Measurements from ENCODE around the gene NFATC1.
"Not testable (repeated sequence)": the region's sequence is repeated elsewhere in the genome, so short reads cannot be mapped to it uniquely, and the experiment has no call there.

Gene NFATC1

GRCh38 chr18:79489051-79489898, 93.5 kb downstream of the NFATC1 start:
- DNase-seq (ENCODE audit: low read depth in 2 of 2), result no peak

GRCh38 chr18:79489899-79490625, 94.3 kb downstream of the NFATC1 start:
- no peak for DNase-seq (ENCODE audit: low read depth in 2 of 2)

DNA sequence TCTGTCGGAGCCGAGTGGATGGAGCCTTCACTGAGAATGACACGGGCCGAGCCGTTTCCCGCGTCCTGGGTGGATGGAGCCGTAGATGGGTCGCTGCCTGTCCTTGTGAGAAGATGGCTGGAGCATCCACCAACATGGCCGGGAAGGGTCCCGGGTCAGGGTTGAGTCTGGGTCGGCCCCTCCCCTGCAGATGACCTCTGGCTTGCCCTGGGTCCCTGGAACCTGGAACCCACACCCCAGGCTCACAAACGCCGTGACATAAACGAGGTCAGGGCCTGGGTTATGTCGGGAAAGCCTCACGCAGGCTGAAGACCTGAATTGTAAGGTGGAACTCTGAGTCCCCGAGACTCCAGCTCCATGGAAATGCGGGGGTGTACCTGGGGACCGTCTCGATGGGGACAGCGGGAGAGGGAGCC, 94.9 kb downstream of the NFATC1 start:
- no peak for DNase-seq (ENCODE audit: low read depth in 2 of 2)

- no peak for DNase-seq (ENCODE audit: low read depth in 2 of 2)
These were observed 95.4 kb downstream of the NFATC1 start for GRCh38 chr18:79491081-79491551.

DNA sequence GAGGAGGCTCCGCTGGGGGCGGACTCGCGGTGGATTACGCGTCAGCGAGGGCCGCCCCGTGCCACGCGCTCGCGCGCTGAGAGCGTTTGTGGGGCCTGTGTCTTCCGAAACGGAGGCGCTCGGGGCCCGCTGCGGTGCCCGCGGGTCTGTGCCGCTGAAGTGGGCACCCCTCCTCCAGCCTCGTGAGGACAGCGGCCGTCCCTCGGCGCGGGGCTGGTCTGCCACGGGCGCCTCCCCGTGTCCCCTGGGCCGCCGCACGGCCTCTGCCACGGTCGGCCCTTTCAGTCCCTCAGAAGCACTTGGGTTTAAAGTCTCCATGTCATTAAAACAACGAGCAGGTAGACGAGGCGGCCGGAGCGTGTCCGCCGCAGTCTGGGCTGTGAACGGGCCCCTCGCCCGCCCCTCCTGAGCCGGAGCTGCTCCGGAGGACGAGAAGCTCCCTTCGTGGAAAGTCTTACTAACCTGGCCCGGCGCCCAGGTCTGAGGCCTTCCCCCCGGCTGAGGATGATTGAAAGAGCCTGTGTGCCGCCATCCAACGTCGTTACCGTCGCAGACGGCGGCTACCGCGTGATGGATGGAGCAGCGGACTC, 97.6 kb downstream of the NFATC1 start:
- no peak for DNase-seq (ENCODE audit: low read depth in 2 of 2)

DNA sequence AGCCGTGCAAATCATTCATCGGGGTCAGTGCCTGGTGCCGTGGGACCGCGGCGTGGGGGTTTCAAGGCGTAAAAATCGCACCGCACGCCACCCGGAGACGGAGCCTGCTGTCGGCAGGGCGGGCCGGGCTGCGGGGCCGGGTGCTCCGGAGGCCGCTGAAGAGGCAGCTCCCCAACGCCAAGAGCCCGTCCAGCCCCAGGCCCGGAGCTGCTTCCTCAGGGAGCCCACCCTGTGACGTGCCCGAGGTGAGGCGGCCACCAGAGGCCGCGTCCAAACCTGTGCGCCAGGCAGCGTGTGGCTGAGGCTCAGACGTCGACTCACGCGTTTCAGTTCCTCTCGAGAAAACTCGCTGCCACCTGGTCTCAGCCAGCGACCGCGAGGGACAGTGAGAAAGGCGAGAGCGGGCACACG, 98.1 kb downstream of the NFATC1 start:
- DNase-seq (ENCODE audit: low read depth in 2 of 2), result no peak

DNA sequence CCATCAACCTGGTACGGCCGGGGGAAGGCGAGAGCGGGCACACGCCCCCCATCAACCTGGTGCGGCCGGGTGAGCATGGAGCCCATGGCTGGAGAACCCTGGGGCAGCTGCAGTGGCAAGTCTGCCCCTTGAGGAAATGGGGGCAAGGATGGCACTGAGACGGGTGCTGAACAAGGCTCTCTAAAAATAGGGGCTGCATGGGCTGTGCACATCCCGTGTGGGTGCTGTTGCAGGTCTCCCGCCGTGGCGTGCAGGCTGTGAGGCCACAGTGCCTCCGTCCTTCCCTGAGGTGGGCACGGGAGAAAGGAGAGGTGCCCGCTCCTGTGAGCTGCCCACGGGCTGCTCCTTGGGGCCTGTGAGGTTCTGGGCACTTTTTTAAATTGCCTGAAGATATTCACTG, 99.2 kb downstream of the NFATC1 start:
- DNase-seq (ENCODE audit: low read depth in 2 of 2), result no peak

DNA sequence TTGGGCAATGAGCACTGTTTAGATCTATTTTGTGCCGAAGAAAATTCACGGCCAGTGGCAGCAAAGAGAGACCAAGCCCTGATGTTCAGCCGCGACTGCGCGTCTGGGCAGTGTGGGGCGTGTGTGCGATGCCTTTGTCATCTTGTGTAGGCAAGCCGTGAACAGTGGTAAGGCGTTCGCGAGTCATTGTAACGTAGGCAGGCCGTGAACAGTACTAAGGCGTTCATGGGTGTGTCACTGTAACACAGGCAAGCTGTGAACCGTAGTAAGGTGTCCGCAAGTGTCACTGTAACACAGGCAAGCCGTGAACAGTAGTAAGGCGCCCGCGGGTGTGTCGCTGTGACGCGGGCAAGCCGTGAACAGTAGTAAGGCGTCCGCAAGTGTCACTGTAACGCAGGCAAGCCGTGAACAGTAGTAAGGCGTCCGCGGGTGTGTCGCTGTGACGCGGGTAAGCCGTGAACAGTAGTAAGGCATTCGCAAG, 99.9 kb downstream of the NFATC1 start:
- no peak for DNase-seq (ENCODE audit: low read depth in 2 of 2)

- no peak for DNase-seq (ENCODE audit: low read depth in 2 of 2)
These were observed 100.7 kb downstream of the NFATC1 start for GRCh38 chr18:79496237-79496977.

- DNase-seq (ENCODE audit: low read depth in 2 of 2), result no peak
These were observed 101.4 kb downstream of the NFATC1 start for GRCh38 chr18:79496978-79497637.

DNA sequence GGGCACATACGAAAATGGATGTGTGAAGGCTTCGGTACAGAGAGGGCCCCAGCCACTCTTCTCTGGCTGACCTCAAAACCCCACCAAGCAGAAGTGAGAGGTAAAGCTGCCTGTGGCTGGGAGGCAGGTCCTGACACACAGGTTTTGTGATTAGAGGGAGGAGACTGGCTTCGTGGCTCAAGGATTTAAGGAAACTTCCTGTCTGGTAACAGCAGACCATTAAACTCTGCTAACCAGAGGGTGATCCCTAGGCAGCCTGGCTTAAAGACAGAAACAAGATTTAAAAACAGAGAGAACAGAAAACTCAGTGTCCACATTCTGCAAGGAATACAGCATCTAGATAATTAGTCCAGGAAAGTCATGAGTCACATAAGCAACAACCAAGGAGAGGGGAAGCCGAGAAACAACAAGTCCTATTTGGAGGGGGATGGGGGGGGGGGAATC, 101.9 kb downstream of the NFATC1 start:
- no peak for DNase-seq (ENCODE audit: low read depth in 2 of 2)

DNA sequence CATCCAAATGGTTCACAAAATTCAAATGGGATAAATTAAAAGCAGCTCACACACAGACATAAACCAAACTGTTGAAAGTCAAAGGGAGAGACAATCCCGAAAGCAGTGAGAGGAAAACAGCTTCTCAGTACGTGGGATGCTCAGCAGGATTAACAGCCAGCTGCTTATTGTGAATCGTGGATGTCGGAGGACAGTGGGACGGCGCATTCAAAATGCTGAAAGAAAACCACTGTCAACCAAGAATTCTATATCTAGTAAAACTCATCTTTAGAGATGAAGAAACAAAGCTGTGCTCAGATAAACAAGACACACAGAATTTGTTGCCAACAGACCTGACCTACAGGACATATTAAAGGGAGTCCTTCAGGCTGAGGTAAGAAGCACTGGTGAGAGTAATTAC, 102.9 kb downstream of the NFATC1 start:
- no peak for DNase-seq (ENCODE audit: low read depth in 2 of 2)

DNA sequence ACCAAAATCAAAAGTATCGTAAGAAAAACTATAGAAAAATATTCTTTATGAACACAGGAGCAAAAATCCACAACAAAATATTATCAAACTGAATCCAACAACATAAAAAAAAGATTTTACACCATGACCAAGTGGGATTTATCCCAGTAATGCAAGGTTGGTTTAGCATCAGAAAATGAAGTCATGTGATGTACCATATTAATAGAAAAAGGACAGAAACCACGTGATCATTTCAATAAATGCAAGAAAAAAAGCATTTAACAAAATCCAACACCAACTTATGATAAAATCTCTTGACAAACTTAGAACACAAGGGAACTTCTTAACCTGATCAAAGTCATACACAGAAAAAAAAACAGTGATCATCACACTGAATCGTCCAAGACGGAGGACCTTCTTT, 105.3 kb downstream of the NFATC1 start:
- no peak for DNase-seq (ENCODE audit: low read depth in 2 of 2)

DNA sequence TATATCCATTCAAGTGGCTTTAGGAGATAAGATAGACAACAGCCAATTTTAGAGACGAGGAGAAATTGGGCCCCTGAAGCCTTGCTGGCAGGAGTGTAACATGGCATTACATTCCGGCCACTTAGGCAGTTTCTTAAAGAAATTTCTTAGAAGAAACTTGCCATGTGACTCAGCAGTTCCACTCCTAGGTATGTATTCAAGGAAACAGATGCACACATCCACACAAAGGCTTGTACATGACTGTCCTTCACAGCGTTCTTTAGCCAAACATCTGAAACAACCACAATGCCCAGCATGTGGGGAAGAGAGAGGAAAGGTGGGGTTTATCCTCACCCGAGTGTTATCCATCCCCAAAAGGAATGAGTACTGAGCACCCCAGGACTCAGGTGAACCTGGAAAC, 107.1 kb downstream of the NFATC1 start:
- no peak for DNase-seq (ENCODE audit: low read depth in 2 of 2)

DNA sequence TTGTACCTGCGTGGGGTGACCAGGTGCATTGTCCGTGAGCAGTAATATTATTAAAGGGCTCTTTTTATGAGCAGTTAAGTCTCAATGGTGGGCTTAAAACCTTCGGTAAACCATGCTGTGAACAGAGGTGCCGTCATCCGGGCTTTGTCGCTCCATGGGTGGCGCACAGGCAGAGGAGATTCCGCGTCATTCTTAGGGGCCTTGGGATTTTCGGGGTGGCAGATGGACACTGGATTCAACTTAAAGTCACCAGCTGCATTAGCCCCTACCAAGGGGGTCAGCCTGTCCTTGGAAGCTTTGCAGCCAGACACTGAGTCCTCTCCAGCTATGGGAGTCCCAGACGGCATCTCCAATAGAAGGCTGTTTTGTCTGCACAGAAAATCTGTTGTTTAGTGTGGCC, 107.7 kb downstream of the NFATC1 start:
- DNase-seq (ENCODE audit: low read depth in 2 of 2), result no peak

DNA sequence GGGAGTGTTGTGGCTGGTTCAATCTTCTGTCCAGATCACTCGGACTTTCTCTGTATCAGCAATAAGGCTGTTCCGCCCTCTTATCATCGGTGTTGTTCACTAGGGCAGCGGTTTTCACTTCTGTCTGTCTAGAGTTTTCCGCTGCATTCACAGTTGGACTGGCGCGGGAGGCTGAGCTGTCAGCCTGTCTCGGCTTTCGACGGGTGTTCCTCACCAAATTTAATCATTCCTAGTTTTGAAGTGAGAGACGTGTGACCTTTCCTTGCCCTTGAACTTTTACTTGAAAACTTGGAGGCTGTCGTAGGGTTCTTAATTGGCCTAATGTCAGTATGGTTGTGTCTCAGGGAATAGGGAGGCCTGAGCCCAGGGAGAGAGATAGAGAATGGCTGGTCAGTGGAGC, 108.3 kb downstream of the NFATC1 start:
- no peak for DNase-seq (ENCODE audit: low read depth in 2 of 2)

GRCh38 chr18:79504495-79504894, 108.8 kb downstream of the NFATC1 start:
- not testable (repeated sequence) for DNase-seq (ENCODE audit: low read depth in 2 of 2)

GRCh38 chr18:79505465-79505864, 109.7 kb downstream of the NFATC1 start:
- DNase-seq (ENCODE audit: low read depth in 2 of 2), result not testable (repeated sequence)

DNA sequence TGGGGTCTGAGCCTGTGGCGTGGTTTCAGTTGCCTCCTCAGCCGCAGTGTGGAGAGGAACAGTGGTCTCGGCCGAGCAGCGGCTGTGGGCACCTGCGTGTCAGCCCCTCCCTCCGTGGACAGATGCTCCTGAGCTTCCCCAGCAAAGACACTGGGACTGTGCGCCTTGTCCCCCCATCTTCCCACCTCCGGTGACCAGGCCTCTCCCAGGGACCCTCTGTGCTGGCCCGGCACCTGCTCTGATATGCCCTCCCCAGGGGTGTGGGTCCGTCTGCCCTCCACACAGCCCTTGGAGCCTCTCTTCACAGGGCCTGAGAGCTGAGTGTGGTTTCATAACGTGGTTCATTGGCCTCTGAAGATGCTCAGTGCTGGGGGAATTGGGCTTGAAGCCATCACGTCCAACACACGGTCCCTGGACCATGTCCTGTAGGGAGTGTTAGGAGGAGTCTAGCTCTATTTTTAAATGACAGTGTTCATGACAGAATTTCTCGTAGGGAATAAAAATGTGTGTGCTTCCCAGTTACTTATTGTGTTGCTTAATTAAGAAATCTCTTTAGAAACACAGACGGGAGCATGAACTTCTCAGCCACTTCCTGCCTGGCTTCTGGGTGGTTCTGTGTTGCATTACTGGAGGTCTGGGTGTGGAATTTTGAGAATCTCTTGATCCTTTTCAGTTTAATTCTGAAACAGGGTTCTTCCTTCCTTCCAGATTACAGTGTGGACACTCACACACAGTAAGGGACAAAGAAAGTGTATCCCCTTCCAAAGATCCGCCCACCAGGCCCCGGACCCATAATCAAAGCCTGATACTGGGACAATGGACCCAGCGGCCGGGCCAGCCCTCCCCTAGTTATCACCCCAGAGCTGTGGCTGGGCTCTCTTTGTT, 110.7 kb downstream of the NFATC1 start:
- no peak for DNase-seq (ENCODE audit: low read depth in 2 of 2)

GRCh38 chr18:79507076-79507545, 111.4 kb downstream of the NFATC1 start:
- no peak for DNase-seq (ENCODE audit: low read depth in 2 of 2)
